NK-92 treated with Interleukin-12 subunit alpha and Interleukin-12 subunit beta, amount 100 ng/mL, for 24 hours (cell line): Measurements from ENCODE around the gene CACUL1.
"Not testable (repeated sequence)": the region's sequence is repeated elsewhere in the genome, so short reads cannot be mapped to it uniquely, and the experiment has no call there.

Experiments used
- DNase-seq: peaks from one replicate; lab custom pipeline; 2025; lab: John Stamatoyannopoulos, UW

CACUL1 gene

DNA sequence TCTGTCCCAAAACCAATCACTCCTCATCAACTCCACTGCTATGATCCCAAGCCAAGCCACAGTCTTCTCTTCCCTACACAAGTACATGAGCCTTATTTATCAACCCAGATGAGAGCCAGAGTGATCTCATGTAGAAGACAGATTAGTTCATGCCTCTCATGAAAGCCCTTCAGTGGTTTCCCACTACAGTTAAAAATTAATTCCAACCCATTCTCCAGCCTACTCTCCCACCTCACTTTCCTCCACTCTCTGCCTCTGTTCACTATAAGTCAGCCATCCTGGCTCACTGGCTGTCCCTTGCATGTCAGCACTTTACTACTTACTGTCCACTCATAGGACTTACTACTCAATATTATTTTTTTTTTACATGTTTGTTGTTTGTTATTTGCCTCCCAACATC lies 67.3 kb downstream of the CACUL1 start:
- DNase-seq, result no peak

DNA sequence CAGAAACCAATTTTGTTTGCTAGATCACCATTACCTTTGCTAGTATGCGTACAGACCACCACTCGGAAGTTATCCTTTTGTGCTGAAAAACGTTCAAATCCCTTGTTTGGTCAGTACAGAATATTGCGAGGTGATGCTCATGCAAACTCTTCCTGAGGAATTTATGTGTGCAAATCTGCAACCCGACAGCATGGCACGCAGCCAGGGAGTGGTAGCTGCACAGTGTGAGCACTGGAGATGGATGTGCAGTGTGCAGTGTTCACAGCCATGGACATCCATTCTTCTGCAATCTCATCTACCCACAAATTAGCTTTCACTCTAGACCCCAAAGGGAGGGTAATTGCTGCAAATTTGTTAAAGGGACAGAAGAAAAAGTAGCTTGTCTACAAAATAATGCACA lies 72.2 kb downstream of the CACUL1 start:
- DNase-seq, result no peak

DNA sequence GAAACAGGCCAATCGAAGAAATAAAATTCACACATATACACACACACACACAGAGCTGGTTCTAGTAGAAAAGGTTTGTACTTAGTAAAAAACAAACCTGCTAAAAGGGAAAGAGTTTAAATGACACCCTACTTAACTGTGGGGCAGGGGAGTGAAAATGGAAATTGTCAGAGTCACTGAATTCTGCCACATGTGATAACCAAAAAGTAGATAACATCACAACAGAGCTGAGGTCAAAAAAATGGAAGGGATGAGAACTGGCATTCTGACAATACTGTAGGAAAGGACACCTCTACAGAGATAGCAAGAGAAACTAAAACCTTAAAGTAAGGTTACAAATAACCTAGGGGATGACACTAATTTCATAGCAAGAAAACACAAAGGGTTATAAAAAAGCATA lies 74.6 kb downstream of the CACUL1 start:
- DNase-seq, result no peak

DNA sequence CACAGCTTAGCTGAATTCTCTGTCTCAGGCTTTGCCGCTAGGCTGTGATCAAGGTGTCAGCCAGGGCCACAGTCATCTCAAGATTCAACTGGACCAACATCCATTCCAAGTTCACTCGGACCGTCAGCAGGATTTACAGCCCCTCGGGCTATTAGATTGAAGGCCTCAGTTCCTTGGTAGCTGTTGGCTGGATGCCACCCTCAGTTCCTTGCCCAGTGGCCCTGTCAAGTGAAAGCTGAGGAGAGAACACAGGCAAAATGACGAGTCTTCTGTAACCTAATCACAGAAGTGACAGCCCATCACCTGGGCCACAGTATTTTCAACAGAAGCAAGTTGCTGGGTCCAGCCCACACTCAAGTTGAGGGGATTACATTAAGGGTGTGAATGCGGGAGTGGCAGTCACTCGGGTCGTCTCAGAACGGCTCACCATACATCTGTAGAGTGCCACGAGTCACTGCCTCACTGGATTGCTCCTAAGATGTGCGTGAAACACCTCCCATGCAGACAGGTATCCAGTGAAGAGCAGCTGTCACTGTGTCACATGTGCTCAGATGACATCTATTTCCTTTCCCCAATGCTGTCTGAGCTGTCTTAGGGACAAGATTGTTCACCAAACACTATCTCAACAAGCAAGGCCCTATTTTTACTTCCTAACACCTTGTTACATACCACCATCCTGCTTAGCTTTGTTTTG lies 80.4 kb downstream of the CACUL1 start:
- no peak for DNase-seq

DNA sequence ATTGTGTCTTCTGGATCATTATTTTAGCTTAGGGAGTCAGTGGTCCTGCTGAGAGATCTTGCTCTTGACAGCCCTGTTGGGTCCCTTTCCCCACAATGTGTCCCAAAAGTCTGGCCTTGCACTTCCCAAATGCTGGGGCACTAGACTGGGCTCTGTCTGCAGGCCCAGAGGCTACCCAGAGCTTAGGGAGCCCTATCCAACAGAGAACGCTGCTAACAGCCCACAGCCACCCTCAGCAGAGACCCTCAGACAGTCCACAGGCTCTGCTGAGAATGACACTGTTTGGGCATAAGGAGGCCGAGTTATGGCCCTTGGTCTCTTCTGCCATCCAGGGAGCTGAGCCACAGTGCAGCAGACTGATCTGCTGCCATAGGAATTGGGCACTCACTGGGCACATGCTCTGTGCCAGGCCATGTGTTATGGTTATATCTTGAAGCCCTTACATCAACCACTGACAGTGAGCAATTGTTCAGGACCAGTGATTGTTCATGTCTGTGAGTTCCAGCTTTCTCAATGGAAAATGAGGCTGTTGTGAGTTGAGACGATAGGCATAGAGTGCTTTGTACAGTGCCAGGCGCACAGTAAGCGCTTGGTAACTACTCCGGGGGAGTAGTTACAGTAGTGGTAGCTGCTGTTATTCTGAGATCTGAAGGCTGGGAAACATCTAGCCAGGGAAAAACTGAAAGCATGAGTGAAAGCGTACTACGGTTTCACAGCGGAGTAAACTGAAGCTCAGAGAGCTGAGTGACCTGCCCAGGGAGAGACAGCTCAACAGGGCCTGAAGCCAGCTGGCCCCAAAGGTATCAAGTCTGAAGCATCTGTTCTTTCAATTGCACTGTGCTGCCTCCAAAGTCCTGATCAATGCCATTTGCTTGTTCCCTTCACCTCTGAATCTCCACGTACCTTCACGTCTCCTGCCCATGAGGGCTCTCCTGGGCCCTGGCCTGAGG lies 81.7 kb downstream of the CACUL1 start:
- DNase-seq, result no peak

DNA sequence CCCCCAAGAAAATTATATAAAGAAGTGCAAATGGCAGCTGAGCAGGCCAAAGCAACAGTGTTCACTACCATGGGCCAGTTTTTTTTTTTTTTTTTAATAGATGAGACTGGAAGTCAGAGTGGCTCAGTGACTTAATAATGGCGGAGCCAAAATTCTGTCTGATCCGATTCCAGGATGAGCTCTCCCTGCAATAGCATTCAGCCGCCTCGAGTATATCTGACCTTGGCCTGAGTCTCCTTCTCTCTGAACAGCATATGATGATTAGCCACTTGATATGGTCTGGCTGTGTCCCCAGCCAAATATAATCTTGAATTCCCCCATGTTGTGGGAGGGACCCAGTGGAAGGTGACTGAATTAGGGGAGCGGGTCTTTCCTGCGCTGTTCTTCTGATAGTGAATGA lies 82.6 kb downstream of the CACUL1 start:
- no peak for DNase-seq

DNA sequence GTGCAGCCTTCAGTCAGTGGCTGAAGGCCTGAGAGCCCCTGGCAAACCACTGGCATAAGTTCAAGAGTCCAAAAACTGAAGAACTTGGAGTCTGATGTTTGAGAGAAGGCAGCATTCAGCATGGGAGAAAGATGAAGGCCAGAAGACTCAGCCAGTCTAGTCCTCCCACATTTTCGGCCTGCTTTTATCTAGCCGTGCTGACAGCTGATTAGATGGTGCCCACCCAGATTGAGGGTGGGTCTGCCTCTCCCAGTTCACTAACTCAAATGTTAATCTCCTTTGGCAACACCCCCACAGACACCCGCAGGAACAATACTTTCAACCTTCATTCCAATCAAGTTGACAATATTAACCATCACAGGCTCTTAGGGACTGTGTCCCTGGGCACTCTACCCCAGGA lies 83.5 kb downstream of the CACUL1 start:
- not testable (repeated sequence) for DNase-seq

DNA sequence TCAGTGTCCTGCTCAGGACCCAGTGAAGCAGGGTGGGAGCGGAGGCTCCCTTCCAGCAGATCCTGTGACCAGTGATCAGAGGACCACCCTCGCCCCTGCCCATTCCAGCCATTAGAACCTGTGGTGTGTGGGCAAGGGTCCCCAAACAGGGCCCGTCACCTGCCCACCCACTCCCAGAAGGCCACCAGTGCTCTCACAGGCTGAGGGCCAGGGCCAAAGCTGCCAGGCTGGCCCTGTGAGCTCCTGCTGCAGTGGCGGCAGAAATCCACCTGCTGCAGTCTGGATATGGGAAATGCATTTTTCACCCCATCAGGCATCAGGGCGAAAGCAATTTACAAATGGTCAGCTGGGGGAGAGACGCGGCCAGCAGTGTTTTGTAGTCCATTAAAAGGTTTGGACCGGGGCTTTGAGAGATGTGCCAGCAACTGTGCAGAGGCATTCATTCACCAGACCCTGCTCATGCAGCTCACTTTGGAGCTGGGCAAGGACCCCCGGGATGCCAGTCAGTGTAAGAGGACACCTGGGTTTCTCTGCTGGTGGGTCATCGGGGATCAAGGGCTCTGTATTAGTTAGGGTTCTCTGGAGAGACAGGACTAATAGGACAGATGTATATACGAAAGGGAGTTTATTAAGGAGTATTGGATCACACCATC lies 84.2 kb downstream of the CACUL1 start:
- no peak for DNase-seq

DNA sequence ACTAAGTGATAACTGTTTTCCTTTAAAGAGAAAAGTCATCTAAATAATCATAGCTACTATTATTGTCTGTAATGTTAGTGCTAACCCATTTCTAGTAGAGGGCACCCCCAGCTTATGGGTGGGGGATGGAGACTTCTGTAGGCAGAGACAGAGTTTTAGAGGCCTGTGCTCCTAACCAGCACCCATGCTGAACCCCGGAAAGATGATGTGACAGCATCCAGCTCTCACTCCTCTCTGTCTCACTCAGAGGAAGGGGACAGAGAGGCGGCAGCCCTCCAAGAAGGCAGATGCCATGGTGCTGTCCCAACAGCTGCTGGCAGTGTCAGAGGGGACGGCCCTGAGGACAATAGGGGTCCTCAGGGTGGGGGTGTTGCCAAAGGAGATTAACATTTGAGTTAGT lies 84.9 kb downstream of the CACUL1 start:
- no peak for DNase-seq

DNA sequence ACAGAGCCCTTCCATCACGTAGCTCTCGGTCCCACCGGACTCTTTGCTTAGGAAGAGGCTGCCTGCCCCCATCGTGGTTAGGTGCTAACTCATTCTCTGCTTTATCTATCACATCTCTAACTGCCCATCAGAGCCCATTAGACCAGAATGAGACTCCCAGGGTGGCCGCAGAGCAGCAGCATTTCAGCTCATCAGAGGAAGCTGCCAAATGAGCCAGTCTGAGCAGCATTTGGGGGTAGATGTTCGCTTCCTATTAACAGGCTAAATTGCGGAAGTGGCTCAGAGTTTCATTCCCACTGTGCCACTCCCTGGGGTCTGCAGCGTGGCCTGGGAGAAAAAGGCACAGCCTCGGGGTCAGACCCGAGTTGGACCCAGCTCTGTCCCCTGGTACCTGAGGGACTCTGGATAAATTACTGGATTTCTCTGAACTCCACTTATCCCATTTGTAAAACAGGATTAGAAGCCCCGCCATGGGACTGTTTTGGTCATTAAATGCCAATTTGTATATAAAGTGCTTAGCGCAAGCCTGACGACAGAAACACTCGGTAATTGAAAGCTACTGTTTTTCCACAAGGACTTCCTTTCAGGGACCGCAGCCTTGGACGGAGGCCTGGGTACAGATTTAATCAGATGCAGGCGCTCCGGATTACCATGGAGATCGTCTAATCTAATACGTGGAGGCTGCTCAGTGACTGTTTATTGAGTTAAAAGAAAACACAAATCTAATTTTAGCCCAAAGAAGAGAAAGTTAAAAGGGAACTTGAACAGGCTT lies 85.6 kb downstream of the CACUL1 start:
- no peak for DNase-seq

DNA sequence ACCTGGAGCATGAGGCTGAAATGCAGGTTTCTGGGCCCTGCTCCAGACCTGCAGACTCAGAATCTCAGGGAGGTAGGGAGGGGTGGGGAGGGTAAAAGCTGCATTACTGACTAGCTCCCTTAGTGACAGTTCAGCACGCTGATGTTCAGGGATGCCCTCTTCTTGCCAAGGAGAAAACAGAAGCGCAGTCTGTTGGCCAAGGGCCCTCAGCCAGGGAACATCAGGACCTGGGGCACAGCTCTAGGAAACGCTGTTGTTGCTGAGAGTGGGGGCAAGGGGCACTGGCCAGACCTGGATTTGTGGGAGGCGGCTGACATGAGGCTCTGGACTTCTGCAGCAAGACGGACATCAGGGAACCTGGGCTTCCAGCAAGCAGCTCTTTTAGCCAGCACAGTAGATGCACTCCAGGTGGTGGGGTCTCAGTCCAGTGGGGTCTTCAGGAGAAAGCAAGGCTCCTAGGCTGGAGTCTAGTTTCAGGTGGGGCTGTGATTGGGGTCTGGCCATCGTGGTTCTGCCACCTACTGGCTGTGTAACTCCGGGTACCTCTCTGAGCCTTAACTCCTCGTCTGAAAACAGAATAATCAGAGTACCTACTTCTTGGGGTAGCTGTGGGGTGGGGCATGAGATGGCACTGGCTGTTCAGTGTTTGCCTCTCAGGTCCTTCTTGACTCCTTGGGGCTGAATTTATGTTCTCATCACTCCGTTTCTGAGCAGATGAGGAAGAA lies 86.4 kb downstream of the CACUL1 start:
- DNase-seq, result no peak

DNA sequence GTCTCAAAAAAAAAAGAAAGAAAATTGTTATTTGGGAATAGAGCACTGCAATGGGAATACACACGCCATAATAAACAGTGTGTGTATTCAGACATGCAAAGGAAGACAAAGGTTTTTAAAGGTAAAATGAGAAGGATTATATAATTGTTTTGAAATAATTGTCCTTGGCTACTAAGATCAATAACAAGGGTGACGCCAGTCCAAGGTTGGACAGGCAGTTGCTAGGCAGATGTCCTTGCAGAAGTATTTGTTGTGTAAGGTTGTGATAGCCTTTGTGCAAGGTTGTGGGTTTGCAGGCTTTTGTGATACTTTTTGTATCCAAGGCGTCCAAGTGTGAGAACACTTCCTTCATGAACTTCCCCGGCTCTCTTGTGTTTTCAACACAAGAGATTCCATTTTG lies 87.0 kb downstream of the CACUL1 start:
- no peak for DNase-seq

DNA sequence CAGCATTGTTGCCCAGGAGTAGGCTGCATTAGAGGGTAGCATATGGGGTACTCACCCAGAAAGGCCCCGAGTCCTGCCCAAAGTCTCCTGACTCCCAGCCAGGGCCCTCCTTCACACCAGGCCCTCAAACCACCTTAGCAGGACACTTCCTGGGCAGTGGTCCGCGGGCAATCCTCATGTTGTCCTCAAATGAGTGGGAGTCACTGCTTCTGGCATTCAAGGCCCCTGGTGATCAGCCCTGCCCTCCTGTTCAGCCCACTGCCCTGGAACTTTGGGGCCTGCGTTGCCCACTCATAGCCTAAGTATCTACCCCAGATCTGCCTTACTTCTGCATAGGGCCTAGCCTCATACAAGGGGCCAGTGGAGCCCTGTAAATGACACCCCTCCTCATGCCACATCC lies 88.4 kb downstream of the CACUL1 start:
- DNase-seq, result no peak

DNA sequence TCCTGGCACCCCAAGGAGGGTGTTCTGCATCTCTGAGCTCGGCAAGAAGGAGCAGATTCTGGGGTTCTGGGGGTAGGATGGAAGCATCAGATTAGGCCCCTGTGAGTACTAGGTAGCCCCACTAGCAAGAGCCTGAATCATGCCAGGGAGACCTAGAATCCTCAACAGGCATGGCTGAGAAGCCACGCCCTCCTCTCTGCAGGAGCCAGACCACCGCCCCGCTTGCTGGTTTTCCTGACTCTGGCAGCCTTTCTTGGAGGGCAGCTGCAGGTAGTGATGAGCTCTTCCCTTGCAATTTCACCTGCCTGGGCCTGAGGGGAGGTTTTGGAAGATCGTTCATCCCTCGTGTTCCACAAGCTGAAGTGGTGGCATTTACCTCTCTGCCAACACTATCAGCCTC lies 90.4 kb downstream of the CACUL1 start:
- no peak for DNase-seq

DNA sequence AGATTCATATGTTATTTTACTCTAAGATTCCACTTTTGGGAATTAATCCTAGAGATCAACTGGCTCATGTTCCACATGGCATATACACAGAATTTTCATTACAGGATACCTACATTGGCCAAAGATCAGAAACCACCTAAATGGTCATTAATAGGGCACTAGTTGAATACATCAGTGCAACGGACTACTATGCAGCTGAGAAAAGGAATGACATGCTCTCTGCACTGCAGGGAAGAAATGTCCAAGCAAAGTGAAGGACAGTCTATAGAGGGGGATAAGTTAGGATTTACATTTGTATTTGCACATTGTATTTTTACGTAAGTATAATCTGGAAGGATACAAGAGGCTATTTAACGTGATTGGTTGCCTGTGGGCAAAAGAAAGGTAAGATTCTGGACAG lies 91.6 kb downstream of the CACUL1 start:
- DNase-seq, result no peak

DNA sequence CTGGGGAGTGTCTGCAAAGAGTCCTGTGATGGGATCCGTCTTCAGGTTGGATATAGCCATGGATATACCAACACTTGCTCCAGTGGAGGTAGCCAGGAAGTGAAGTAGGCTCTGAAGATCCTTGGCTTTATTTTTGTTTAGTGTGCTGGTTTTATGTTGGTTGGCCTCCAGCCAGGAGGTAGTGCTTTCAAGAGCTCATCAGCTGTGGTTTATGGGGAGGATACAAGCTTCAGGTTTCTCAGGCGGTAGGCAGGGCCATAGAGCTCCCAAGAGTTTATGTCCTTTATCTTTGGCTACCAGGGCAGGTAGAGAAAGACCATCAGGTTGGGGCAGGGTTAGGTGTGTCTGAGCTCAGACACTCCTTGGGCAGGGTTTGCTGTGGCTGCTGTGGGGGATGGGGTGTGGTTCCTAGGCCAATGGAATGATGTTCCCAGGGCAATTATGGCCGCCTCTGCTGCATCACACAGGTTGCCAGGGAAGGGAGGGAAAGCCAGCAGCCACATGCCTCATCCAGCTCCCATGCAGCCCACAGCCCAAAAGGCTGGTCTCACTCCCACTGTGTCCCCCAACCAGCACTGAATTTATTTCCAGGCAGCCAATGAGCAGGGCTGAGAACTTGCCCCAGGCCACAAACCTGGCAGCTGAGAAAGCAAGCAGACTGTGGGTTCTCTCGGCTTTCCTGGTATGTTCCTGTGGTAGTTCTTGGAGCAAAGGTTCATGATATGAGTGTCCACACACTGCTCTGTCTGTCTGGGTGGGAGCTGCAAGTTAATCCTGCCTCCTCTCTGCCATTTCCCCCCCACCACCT lies 92.3 kb downstream of the CACUL1 start:
- DNase-seq, result no peak

DNA sequence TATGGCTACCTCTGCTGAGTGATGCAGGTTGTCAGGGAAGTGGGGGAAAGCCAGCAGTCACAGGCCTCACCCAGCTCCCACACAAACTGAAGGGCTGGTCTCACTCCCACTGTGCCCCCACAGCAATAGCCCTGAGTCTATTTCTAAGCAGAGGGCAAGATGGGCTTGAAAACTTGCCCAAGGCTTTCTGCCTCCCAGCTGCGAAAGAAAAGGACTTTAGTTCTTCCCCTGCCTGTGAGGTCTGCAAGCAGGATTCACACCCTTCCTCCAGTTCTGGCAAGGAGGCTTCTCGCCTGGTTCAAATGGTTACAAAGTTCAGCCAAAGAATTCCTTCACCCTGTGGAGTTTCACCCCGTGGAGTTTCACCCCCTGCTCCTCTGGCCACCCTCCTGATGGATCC lies 96.0 kb downstream of the CACUL1 start:
- no peak for DNase-seq

DNA sequence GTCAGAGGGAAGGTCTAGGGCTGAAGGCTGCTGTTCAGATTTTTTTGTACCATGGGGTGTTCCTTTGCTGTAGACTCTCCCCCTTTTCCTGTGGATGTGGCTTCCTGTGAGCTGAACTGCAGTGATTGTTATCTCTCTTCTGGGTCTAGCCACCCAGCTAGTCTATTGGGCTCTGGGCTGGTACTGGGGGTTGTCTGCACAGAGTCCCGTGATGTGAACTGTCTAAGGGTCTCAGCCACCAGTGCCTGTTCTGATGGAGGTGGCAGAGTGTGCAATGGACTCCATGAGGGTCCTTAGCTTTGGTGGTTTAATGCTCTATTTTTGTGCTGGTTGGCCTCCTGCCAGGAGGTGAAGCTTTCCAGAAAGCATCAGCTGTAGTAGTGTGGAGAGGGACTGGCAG lies 96.6 kb downstream of the CACUL1 start:
- not testable (repeated sequence) for DNase-seq

DNA sequence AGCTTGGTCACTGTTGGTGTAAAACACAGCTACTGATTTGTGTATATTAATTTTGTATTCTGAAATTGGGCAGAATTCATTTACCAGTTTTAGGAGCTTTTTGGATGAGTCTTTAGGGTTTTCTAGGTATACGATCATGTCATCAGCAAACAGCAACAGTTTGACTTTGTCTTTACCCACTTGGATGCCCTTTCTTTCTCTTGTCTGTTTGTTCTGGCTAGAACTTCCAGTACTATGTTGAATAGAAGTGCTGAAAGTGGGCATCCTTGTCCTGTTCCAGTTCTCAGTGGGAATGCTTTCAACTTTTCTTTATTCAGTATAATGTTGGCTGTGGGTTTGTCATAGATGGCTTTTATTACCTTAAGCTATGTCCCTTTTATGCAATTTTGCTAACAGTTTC lies 109.5 kb downstream of the CACUL1 start:
- DNase-seq, result not testable (repeated sequence)

DNA sequence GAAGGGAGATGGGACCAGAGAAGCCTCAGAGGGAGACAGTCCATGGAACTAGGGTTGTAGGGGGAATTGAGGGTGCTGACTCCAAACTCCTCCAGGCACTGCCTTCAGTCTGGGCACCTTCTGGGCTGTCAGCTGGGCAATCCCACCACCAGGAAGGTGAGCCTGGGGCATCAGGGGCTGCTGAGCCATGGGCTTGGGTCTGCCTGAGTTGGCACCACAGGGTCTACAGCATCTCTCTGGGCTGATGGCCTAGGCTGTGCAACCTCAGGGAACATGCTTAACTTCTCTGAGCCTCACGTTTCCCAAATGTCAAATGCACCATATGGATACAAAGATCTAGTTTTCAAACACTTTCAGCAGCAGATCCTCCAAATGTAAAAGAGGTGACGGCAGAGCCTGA lies 112.5 kb downstream of the CACUL1 start:
- DNase-seq, result no peak

DNA sequence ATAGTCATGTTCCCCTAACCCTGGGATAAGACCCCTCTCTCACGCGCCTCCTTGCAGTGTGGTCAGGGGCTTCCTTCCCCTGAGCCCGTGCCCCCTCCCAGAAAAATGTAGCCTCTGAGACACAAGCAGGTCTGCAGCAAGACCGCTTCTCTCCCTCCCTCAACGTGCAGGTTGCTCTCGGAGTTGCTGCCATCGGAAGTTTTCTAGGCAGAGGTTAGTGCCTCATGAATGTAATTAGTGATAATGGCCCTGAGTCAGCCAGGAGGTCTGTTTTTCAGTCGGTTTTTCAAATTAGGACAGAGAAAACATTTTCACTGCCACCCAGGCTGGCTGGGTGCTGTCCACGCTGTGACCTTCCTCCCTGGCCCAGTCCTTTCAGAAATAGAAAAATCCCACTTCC lies 116.1 kb downstream of the CACUL1 start:
- DNase-seq, result no peak
